ENCODE measurements around the gene PSMD13. TPM values are rescaled to one million over a fixed set of nuclear protein-coding genes. Genes with fewer than 3 reads are reported as not detected.

The PSMD13 gene
- total and polyA plus RNA-seq, 2 of the 13 experiments (the other 11 are each of a cell fraction or from before 2014, with no cell fraction given), result 83.0 to 117 TPM

GRCh38 chr11:241634-242033, 4.9 kb downstream of the PSMD13 start (continued):
- no peak for TF ChIP-seq HMGXB3 (CRISPR knock-in tag; IDR thresholded peaks at IDR 0.05; ENCODE audit: borderline replicate concordance)
- no peak for TF ChIP-seq ZNF598 (CRISPR knock-in tag; IDR thresholded peaks at IDR 0.05; ENCODE audit: borderline replicate concordance)
- TF ChIP-seq ELK4 (CRISPR knock-in tag; IDR thresholded peaks at IDR 0.05; ENCODE audit: borderline replicate concordance), result no peak
- no peak for TF ChIP-seq MTERF4 (CRISPR knock-in tag; IDR thresholded peaks at IDR 0.05)
- TF ChIP-seq ZNF281 (CRISPR knock-in tag; IDR thresholded peaks at IDR 0.05; ENCODE audit: borderline replicate concordance), result no peak
- TF ChIP-seq SAFB2 (CRISPR knock-in tag; IDR thresholded peaks at IDR 0.05; ENCODE audit: borderline replicate concordance, low read depth), result no peak

Measured in HepG2 (cell line).